Measurements from ENCODE around the gene SPRY4. TPM values are rescaled to one million over a fixed set of nuclear protein-coding genes. Genes with fewer than 3 reads are reported as not detected.

The SPRY4 gene
- total and polyA plus RNA-seq, 4 donors: 2.7 to 9.6 (median 4.9) TPM

GRCh38 chr5:142356716-142357468 is 32.1 kb upstream of the SPRY4 start:
- Histone ChIP-seq H3K9me3 (ENCODE audit: control insufficient read depth in 4 of 4, low read length in 3 of 4) (no peaks in the 10 kb centered on the region), H3K27me3 (ENCODE audit: control insufficient read depth in 4 of 4, insufficient read depth in 4 of 4, low read length in 3 of 4) (no peaks in the 10 kb centered on the region), H3K27ac (ENCODE audit: low read depth in 1 of 2, low read length in 2 of 2) (peak overlapping the region; percentile 79 to 85), H3K4me3 (ENCODE audit: low read depth in 1 of 3, low read length in 3 of 3) (peak overlapping the region; percentile 44 to 78 (median 52)), H3K36me3 (ENCODE audit: control insufficient read depth in 4 of 4, insufficient read depth in 3 of 4, low read depth in 1 of 4, low read length in 3 of 4) (no peaks in the 10 kb centered on the region), H3K9ac (ENCODE audit: low read depth in 1 of 2, low read length in 2 of 2) (peak overlapping the region; percentile 40 to 50), H3K4me1 (ENCODE audit: control insufficient read depth in 4 of 4, insufficient read depth in 4 of 4, low read length in 3 of 4) (peaks cover 0 to 15% (median 6%) of the 10 kb centered on the region in 4 donors)
- WGBS: under 1% methylated on average over 82 of the region's 82 CpGs
- peak; percentile 59 for DNase-seq (ENCODE audit: low spot score)
- peak; percentile 21 for TF ChIP-seq SP1 (IDR thresholded peaks at IDR 0.05)
- no peak for TF ChIP-seq ATF3 (IDR thresholded peaks at IDR 0.05)
- peak; percentile 45 to 75 for TF ChIP-seq GABPA (IDR thresholded peaks at IDR 0.05 in 1 of 2, conservative IDR thresholded peaks at IDR 0.05 in 1 of 2)
- TF ChIP-seq RXRA (IDR thresholded peaks at IDR 0.05): peak in 1 of 2 donors; percentile 21
- peak; percentile 72 for TF ChIP-seq MAX (IDR thresholded peaks at IDR 0.05)
- TF ChIP-seq EGR1 (IDR thresholded peaks at IDR 0.05; ENCODE audit: low read depth in 2 of 2): peak; percentile 76 to 96
- peak; percentile 3 to 18 for TF ChIP-seq RAD21 (IDR thresholded peaks at IDR 0.05)
- TF ChIP-seq FOXA1 (IDR thresholded peaks at IDR 0.05): no peak
- TF ChIP-seq JUND (IDR thresholded peaks at IDR 0.05): peak in 1 of 2 donors; percentile 20

GRCh38 chr5:142356349-142356715 is 31.5 kb upstream of the SPRY4 start:
- H3K4me1 ChIP-seq (ENCODE audit: control insufficient read depth in 4 of 4, insufficient read depth in 4 of 4, low read length in 3 of 4): peaks cover 0 to 15% (median 6%) of the 10 kb centered on the region in 4 donors
- TF ChIP-seq MAX (IDR thresholded peaks at IDR 0.05) (no peak), HNF4A (conservative IDR thresholded peaks at IDR 0.05) (no peak), RXRA (IDR thresholded peaks at IDR 0.05) (no peak), RAD21 (IDR thresholded peaks at IDR 0.05) (no peak), EGR1 (IDR thresholded peaks at IDR 0.05; ENCODE audit: low read depth in 2 of 2) (no peak), HNF4G (IDR thresholded peaks at IDR 0.05) (no peak), GABPA (IDR thresholded peaks at IDR 0.05 in 1 of 2, conservative IDR thresholded peaks at IDR 0.05 in 1 of 2) (no peak), NR2F2 (IDR thresholded peaks at IDR 0.05) (no peak), REST (IDR thresholded peaks at IDR 0.05) (no peak), FOXA2 (IDR thresholded peaks at IDR 0.05) (no peak), ZBTB33 (IDR thresholded peaks at IDR 0.05) (no peak), ATF3 (IDR thresholded peaks at IDR 0.05) (no peak), YY1 (IDR thresholded peaks at IDR 0.05) (no peak)
- H3K9ac ChIP-seq (ENCODE audit: low read depth in 1 of 2, low read length in 2 of 2): no peak overlapping the region
- H3K9me3 ChIP-seq (ENCODE audit: control insufficient read depth in 4 of 4, low read length in 3 of 4): no peaks in the 10 kb centered on the region
- H3K36me3 ChIP-seq (ENCODE audit: control insufficient read depth in 4 of 4, insufficient read depth in 3 of 4, low read depth in 1 of 4, low read length in 3 of 4): no peaks in the 10 kb centered on the region
- peak overlapping the region; percentile 79 to 83 for H3K27ac ChIP-seq (ENCODE audit: low read depth in 1 of 2, low read length in 2 of 2)
- no peaks in the 10 kb centered on the region for H3K27me3 ChIP-seq (ENCODE audit: control insufficient read depth in 4 of 4, insufficient read depth in 4 of 4, low read length in 3 of 4)
- WGBS: 16% methylated on average over 14 of the region's 14 CpGs
- peak overlapping the region; percentile 13 to 78 (median 30) for H3K4me3 ChIP-seq (ENCODE audit: low read depth in 1 of 3, low read length in 3 of 3)
- no peak for DNase-seq (ENCODE audit: low spot score)

All from liver (tissue), 9 donors.